Measurements from ENCODE around the gene ADO. TPM values are rescaled to one million over a fixed set of nuclear protein-coding genes. Genes with fewer than 3 reads are reported as not detected.

The ADO gene
- total and polyA plus RNA-seq, 2 of the 13 experiments (the other 11 are each of a cell fraction or from before 2014, with no cell fraction given), result 8.9 to 15.9 TPM

GRCh38 chr10:62804356-62805230, at the start of gene ADO (continued):
- TF ChIP-seq ZNF318 (CRISPR knock-in tag; IDR thresholded peaks at IDR 0.05) (no peak), ARHGAP35 (CRISPR knock-in tag; IDR thresholded peaks at IDR 0.05; ENCODE audit: borderline replicate concordance) (no peak), RAD21 (CRISPR knock-in tag; IDR thresholded peaks at IDR 0.05) (peak; percentile 40; the same call in 1 of the 2 replicates), CREB1 (IDR thresholded peaks at IDR 0.05) (peak; percentile 89), CREB1 (CRISPR knock-in tag; IDR thresholded peaks at IDR 0.05) (peak; percentile 99), ATF3 (CRISPR knock-in tag; IDR thresholded peaks at IDR 0.05) (peak; percentile 4; the same call in 1 of the 2 replicates), PITX1 (CRISPR knock-in tag; IDR thresholded peaks at IDR 0.05) (peak; percentile 25; the same call in 1 of the 2 replicates), ZNF709 (CRISPR knock-in tag; IDR thresholded peaks at IDR 0.05) (0 out of 2 replicates have a peak, but pooled peaks have one; percentile 5), RBM22 (optimal IDR thresholded peaks at IDR 0.05; ENCODE audit: low read length) (no peak), SCMH1 (CRISPR knock-in tag; IDR thresholded peaks at IDR 0.05; ENCODE audit: borderline replicate concordance) (no peak), MEIS2 (CRISPR knock-in tag; IDR thresholded peaks at IDR 0.05) (no peak; the same call in 1 of the 2 replicates), RFX1 (IDR thresholded peaks at IDR 0.05) (no peak)
- TF ChIP-seq, protein P1, sequence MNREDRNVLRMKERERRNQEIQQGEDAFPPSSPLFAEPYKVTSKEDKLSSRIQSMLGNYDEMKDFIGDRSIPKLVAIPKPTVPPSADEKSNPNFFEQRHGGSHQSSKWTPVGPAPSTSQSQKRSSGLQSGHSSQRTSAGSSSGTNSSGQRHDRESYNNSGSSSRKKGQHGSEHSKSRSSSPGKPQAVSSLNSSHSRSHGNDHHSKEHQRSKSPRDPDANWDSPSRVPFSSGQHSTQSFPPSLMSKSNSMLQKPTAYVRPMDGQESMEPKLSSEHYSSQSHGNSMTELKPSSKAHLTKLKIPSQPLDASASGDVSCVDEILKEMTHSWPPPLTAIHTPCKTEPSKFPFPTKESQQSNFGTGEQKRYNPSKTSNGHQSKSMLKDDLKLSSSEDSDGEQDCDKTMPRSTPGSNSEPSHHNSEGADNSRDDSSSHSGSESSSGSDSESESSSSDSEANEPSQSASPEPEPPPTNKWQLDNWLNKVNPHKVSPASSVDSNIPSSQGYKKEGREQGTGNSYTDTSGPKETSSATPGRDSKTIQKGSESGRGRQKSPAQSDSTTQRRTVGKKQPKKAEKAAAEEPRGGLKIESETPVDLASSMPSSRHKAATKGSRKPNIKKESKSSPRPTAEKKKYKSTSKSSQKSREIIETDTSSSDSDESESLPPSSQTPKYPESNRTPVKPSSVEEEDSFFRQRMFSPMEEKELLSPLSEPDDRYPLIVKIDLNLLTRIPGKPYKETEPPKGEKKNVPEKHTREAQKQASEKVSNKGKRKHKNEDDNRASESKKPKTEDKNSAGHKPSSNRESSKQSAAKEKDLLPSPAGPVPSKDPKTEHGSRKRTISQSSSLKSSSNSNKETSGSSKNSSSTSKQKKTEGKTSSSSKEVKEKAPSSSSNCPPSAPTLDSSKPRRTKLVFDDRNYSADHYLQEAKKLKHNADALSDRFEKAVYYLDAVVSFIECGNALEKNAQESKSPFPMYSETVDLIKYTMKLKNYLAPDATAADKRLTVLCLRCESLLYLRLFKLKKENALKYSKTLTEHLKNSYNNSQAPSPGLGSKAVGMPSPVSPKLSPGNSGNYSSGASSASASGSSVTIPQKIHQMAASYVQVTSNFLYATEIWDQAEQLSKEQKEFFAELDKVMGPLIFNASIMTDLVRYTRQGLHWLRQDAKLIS (CRISPR knock-in tag; IDR thresholded peaks at IDR 0.05), result no peak
- TF ChIP-seq, protein P2, sequence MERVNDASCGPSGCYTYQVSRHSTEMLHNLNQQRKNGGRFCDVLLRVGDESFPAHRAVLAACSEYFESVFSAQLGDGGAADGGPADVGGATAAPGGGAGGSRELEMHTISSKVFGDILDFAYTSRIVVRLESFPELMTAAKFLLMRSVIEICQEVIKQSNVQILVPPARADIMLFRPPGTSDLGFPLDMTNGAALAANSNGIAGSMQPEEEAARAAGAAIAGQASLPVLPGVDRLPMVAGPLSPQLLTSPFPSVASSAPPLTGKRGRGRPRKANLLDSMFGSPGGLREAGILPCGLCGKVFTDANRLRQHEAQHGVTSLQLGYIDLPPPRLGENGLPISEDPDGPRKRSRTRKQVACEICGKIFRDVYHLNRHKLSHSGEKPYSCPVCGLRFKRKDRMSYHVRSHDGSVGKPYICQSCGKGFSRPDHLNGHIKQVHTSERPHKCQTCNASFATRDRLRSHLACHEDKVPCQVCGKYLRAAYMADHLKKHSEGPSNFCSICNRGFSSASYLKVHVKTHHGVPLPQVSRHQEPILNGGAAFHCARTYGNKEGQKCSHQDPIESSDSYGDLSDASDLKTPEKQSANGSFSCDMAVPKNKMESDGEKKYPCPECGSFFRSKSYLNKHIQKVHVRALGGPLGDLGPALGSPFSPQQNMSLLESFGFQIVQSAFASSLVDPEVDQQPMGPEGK (CRISPR knock-in tag; IDR thresholded peaks at IDR 0.05), result peak; percentile 66
